HG03520 (cell line): ENCODE results near the gene UBE2Q2.

ENCODE experiments used
- ATAC-seq: cut with Tn5 transposase; IDR thresholded peaks from one replicate; pipeline ENCODE4 v1.9.1; 2021; ENCODE audit warnings: mild to moderate bottlenecking, moderate library complexity; ENCODE audit not compliant: unreplicated experiment

The UBE2Q2 gene

GRCh38 chr15:75921732-75922703 lies 78.8 kb downstream of the UBE2Q2 start:
- ATAC-seq: no peak

- no peak for ATAC-seq
Observed at GRCh38 chr15:75923756-75924155, 80.5 kb downstream of the UBE2Q2 start.

GRCh38 chr15:75924576-75924975 lies 81.3 kb downstream of the UBE2Q2 start:
- no peak for ATAC-seq

- ATAC-seq: no peak
Observed at GRCh38 chr15:75925440-75925839, 82.2 kb downstream of the UBE2Q2 start.

DNA sequence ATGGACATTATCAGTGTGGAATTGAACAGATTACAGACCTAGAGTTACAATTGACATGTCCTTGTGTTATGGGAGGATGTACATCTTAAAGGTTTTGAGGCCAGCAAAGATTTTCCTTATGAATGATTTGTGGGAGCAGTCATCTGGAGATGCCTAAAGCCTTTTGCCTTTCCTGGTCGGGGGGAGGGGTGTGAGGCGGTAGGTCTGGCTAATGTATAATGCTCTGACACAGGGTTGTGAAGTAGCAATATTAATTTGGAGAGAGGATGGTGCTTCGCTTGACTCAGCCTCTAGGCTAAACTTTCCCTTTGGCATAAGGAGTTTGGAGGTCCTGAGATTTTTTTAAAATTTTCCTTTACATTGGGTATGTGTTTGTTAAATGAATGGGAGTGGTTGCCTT lies 83.7 kb downstream of the UBE2Q2 start:
- no peak for ATAC-seq

GRCh38 chr15:75927601-75928000 lies 84.4 kb downstream of the UBE2Q2 start:
- no peak for ATAC-seq

DNA sequence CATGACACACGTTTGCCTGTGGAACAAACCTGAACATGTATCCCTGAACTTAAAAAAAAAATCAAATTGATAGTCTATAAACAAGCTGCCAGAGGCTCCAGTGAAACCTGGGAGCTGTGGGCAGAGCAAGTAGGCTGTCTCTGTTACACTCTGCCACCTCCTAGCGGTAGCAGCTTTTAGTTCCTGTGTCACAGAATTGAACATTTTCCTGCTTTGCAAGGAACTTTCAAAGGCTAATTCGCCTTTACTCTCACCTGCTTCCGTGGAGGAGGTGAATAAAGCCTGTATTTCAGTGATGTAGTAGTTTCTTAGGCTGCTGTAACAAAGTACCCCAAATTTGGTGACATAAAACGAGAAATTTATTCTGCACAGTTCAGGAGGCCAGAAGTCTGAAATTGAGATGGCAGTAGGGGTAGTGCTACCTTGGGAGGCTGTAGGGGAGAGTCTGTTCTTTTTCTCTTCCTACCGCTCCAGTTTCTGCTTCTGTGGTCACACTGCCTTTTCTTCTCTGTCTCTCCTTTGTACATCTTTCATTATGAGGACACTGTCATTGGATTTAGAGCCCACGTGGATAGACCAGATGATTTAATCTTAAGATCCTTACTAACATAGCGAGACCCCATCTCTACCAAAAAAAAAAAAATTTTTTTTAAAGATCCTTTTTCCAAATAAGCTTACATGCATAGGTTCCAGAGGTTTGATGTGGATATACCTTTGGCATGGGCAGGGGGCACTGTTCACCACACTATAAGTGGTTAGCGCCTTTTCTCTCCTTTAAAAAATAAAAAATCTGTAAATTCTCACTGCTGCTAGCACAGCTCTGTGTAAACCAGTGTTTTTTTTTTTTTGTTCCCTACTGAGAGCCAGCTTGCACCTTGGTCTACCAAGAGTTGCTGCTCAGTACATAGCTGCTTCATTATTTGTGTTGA lies 85.7 kb downstream of the UBE2Q2 start:
- no peak for ATAC-seq

DNA sequence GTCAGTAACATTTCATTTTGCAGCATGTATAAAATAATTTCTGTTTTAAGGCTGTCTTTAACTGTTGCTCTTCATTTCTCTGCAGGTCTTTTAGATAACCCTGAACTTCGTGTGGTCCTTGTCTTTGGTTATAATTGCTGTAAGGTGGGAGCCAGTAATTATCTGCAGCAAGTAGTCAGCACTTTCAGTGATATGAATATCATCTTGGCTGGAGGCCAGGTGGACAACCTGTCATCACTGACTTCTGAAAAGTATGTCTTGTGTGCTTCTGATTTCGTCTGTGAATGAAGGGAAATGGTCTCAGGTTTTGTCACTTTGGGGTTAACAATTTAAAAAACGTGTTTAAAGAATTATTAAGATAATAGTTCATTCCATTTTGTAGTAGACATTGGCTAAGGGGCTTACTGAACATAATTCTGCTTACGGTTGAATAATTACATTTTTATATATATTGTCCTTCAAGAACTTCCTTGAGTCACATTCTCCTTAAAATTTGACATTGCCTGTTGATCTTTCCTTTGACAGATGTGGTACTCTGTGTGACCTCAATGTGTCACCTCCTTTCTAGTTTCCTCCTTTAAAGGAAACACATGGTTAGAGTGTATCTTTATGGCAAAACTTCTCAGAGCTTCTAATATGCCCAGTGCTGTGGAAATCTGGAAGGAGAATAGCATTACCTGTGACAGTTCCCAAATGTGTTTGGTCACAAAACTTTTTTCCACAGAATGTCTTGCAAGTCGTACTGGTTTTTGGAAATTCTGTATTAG lies 86.7 kb downstream of the UBE2Q2 start:
- no peak for ATAC-seq

DNA sequence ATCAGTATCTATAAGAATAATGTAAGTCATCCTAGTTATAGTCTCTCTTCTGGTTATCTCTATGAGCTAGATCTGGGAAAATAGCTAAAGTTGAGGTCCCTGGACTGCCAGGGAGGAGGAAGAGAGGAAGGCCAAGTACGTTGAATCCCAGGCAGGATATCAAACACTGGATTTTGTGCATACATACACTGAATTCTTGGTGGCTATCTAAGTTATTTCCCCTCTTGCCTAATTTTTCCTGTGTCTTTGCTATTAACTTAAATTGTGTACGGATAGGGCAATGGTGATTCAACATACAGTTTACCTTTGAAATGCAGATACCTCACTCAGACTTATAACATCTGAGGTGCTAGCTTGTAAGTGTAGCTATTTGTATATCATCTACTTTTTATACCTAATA lies 87.6 kb downstream of the UBE2Q2 start:
- no peak for ATAC-seq

GRCh38 chr15:75942464-75942863 lies 99.2 kb downstream of the UBE2Q2 start:
- no peak for ATAC-seq

DNA sequence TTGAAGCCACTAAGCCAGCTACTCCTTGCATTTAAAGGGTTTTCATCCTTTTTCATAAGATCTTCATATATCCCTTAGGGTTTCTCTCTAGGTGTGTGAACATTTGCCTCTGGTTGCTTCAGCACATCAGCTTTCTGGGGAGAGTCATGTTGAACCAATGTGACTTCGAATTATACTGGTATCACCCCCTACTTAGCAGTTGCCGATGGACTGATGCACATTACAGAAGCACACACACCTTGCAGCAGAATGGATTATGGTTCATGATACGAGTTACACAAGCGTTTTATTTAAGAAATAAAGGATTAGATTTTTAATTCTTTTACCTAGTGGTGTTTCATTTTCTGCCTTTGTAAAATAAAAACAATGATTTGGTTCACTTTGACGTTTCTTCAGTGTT lies 100.0 kb downstream of the UBE2Q2 start:
- no peak for ATAC-seq

- no peak for ATAC-seq
Observed at GRCh38 chr15:75943713-75944215, 100.5 kb downstream of the UBE2Q2 start.

GRCh38 chr15:75945953-75946352 lies 102.7 kb downstream of the UBE2Q2 start:
- no peak for ATAC-seq

DNA sequence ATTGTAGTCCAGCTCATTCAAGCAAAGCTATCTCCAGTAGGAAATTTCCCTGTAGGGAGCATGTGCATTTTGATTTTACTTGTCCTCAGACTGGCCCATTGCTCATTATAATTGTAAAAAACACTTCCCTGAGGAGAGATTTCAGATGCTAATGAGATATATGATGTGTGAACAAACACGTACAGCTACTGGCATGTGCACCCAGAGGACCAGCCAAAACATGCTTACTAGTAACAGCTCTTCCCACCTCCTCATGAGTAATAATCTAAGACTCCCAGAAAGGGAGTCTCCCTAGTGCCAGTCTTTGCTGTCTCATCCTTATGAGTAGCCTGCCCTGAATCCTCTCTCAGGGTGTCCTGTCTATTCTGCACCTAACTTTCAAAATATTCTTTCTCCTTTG lies 103.8 kb downstream of the UBE2Q2 start:
- no peak for ATAC-seq

DNA sequence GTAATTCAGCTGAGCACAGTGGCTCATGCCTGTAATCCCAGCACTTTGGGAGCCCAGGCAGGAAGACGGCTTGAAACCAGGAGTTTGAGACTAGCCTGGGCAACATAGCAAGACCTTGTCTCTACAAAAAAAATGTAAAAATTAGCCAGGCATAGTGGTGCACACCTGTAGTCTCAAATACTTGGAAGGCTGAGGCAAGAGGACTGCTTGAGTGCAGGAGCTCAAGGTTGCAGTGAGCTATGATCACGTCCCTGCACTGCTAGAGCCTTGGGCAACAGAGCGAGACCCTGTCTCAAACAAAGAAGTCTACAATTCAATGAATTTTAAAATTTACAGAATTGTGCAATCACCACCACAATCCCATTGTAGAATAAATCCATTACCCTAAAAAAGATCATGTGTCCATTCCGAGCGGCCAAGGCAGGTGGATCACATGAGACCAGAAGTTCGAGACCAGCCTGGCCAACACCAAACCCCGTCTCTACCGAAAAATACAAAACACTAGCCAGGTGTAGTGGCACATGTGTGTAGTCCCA lies 105.6 kb downstream of the UBE2Q2 start:
- ATAC-seq: no peak
